SK-N-SH treated with all-trans-retinoic acid at 6 μM for 48 hours (cell line): Measurements from ENCODE around the gene CADM1.

Source experiments
- CREB5 ChIP-seq: fragments of 250-450 bp; sonication (Bioruptor Pico); IDR thresholded peaks from 2 replicates; pipeline ENCODE4 v1.5.1; 2020; ENCODE audit warnings: low read depth, mild to moderate bottlenecking, moderate library complexity
- CSRNP3 ChIP-seq: fragments of 250-450 bp; sonication (Bioruptor Pico); IDR thresholded peaks from 2 replicates; pipeline ENCODE4 v1.5.1; 2021; ENCODE audit warnings: mild to moderate bottlenecking, moderate library complexity
- ESRRG ChIP-seq: fragments of 250-450 bp; sonication (Bioruptor Pico); IDR thresholded peaks from 2 replicates; pipeline ENCODE4 v1.6.1; 2021; ENCODE audit warnings: mild to moderate bottlenecking
- PATZ1 ChIP-seq: fragments of 250-450 bp; sonication (Bioruptor Pico); IDR thresholded peaks from 2 replicates; pipeline ENCODE4 v1.8.0; 2020; ENCODE audit warnings: mild to moderate bottlenecking, moderate library complexity, borderline replicate concordance
- SNAI2 ChIP-seq: fragments of 250-450 bp; sonication (Bioruptor Pico); IDR thresholded peaks from 2 replicates; pipeline ENCODE4 v1.5.0; 2020; ENCODE audit warnings: mild to moderate bottlenecking, moderate library complexity
- TOX ChIP-seq: fragments of 250-450 bp; sonication (Bioruptor Pico); IDR thresholded peaks from 2 replicates; pipeline ENCODE4 v1.8.0; 2021; ENCODE audit warnings: mild to moderate bottlenecking, moderate library complexity, borderline replicate concordance
- ZC3H10 ChIP-seq: fragments of 250-450 bp; sonication (Bioruptor Pico); IDR thresholded peaks from 2 replicates; pipeline ENCODE4 v1.5.1; 2021; ENCODE audit warnings: mild to moderate bottlenecking, moderate library complexity
- ZNF8 ChIP-seq: fragments of 450-650 bp; formaldehyde crosslinking; IDR thresholded peaks from 2 replicates; pipeline ENCODE4 v1.5.0; 2020; ENCODE audit warnings: mild to moderate bottlenecking, moderate library complexity

- no peak for TF ChIP-seq CREB5
- TF ChIP-seq TOX (CRISPR knock-in tag), result no peak
- no peak for TF ChIP-seq CSRNP3 (CRISPR knock-in tag)
- TF ChIP-seq ZNF8 (CRISPR knock-in tag), result no peak
- TF ChIP-seq PATZ1 (CRISPR knock-in tag), result no peak
- no peak for TF ChIP-seq ESRRG (CRISPR knock-in tag)
- no peak for TF ChIP-seq ZC3H10 (CRISPR knock-in tag)
- no peak for TF ChIP-seq SNAI2
These were observed 297.7 kb downstream of the CADM1 start for GRCh38 chr11:115206365-115207022.
